GM12891 (cell line): ENCODE results near the gene FBXO48.

Experiments used
- POLR2A ChIP-seq: IDR thresholded peaks from 2 replicates; pipeline ENCODE4 v1.6.1; 2011; ENCODE audit warnings: low read depth, low read length, control low read depth
- POLR2AphosphoS5 ChIP-seq: IDR thresholded peaks from 2 replicates; pipeline ENCODE4 v1.6.1; 2011; ENCODE audit warnings: low read depth, low read length, control low read depth
- SPI1 ChIP-seq: IDR thresholded peaks from 2 replicates; pipeline ENCODE4 v1.6.1; 2011; ENCODE audit warnings: low read depth, low read length, control low read depth
- TAF1 ChIP-seq: IDR thresholded peaks from 2 replicates; pipeline ENCODE4 v1.6.1; 2011; ENCODE audit warnings: low read depth, low read length, control low read depth

DNA sequence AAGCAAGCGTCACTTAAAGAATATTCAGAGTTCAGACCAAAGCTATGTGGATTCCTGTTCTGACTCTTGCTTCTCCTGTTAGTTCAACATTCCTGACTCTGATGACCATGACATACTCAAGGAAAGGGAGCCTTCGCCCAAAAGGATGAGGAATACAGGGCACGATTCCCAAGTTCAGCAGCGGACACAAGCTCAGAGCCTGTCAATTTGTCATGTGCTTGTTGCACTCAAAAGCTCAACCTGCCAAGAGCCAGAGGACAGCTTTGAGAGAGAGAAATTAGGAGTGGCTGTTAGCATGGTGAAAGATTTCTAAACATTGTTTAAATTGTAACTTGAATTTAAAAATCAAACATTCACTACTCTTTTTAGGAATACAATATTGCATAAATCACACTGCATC lies 33.6 kb upstream of the FBXO48 start:
- TF ChIP-seq POLR2A (no peak), POLR2AphosphoS5 (no peak), TAF1 (no peak), SPI1 (no peak)
